Suppressor macrophage treated with lipopolysaccharide for 4 hours (primary cell): ENCODE results near the gene IGFBP2.

Source experiments
- DNase-seq: peaks from one replicate; pipeline ENCODE4 v3.0.0-alpha.2; 2020

Gene IGFBP2

GRCh38 chr2:216616083-216616678 lies 17.0 kb upstream of the IGFBP2 start:
- DNase-seq = no peak

- DNase-seq = no peak
Observed at GRCh38 chr2:216617159-216617815, 15.9 kb upstream of the IGFBP2 start.

- no peak for DNase-seq
Observed at GRCh38 chr2:216618785-216619184, 14.4 kb upstream of the IGFBP2 start.

- DNase-seq = peak; percentile 34
Observed at GRCh38 chr2:216619411-216620393, 13.5 kb upstream of the IGFBP2 start.

- DNase-seq = no peak
Observed at GRCh38 chr2:216620786-216621185, 12.4 kb upstream of the IGFBP2 start.

- DNase-seq = no peak
Observed at GRCh38 chr2:216621292-216621691, 11.9 kb upstream of the IGFBP2 start.

GRCh38 chr2:216622526-216622925 lies 10.7 kb upstream of the IGFBP2 start:
- no peak for DNase-seq

- DNase-seq = no peak
Observed at GRCh38 chr2:216624251-216624650, 9.0 kb upstream of the IGFBP2 start.

GRCh38 chr2:216626168-216626874 lies 6.9 kb upstream of the IGFBP2 start:
- DNase-seq = no peak

GRCh38 chr2:216626875-216627245 lies 6.4 kb upstream of the IGFBP2 start:
- DNase-seq = no peak

- no peak for DNase-seq
Observed at GRCh38 chr2:216629784-216630183, 3.4 kb upstream of the IGFBP2 start.

- DNase-seq = no peak
Observed at GRCh38 chr2:216632346-216632951, 771 bp upstream of the IGFBP2 start.

GRCh38 chr2:216633616-216634369 lies 573 bp downstream of the IGFBP2 start:
- DNase-seq = no peak

- no peak for DNase-seq
Observed at GRCh38 chr2:216634370-216635148, 1.3 kb downstream of the IGFBP2 start.

GRCh38 chr2:216635171-216635570 lies 2.0 kb downstream of the IGFBP2 start:
- DNase-seq = no peak

GRCh38 chr2:216635701-216636550 lies 2.7 kb downstream of the IGFBP2 start:
- DNase-seq = no peak

- peak; percentile 75 for DNase-seq
Observed at GRCh38 chr2:216636551-216637450, 3.6 kb downstream of the IGFBP2 start.

- DNase-seq = no peak
Observed at GRCh38 chr2:216637472-216637871, 4.3 kb downstream of the IGFBP2 start.
